ENCODE data around the gene SLC44A3. TPM values are rescaled to one million over a fixed set of nuclear protein-coding genes. Genes with fewer than 3 reads are reported as not detected.

Gene SLC44A3
- total RNA-seq, 2 experiments from 2014 or later = 0.27 to 0.36 TPM

DNA sequence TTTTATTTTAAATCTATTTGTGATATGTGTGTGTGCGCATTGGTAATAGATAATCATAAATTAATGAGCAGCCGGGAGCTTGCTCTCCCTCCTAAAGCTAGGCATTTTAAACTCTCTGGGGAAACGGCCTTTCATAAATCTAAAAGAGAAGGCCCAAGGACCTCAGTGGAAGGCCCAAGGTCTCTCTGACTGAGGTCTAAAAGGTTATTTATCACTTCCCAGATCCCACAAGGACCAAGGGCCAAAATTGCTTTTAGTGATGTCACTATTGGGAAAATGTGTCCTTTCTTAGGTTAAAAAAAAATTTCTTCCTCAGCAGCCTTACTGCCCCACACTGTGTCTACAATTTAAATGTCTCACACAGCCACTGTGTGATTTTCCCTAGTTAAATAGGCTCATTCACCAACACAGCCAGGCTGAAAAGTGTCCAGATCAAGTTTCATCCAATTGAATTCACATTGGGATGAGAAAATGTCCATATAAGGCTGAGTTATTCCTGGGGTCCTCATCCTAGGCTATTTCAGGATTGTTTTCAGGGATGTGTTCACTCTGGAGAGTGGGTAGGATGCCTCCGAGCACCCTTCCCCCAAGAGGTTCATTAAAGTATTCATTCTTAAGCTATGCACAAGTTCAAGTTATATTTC is 46.1 kb downstream of the SLC44A3 start:
- DNase-seq (no peak), ATAC-seq (ENCODE audit: poor library complexity) (no peak)
- no peak for TF ChIP-seq CTCF (IDR thresholded peaks at IDR 0.05)
- POLR2A ChIA-PET = no interaction called here
- Mint-ChIP-seq H3K4me1 (ENCODE audit: low read depth) (no peaks in the 10 kb centered on the region), H3K27ac (no peak overlapping the region), H3K9me3 (no peaks in the 10 kb centered on the region), H3K36me3 (ENCODE audit: low read depth) (no peaks in the 10 kb centered on the region), H3K27me3 (no peaks in the 10 kb centered on the region), H3K4me3 (no peak overlapping the region)
- no peak overlapping the region for H3K27ac ChIP-seq (ENCODE audit: low read depth in 1 of 2, low read length in 2 of 2)
- intact Hi-C loops (cut with DNase I, micrococcal nuclease) = no loop called here
- no peaks in the 10 kb centered on the region for H3K9me3 ChIP-seq (ENCODE audit: control insufficient read depth in 1 of 2, insufficient read depth in 1 of 2, low read length in 2 of 2)
- H3K27me3 ChIP-seq (ENCODE audit: control insufficient read depth in 1 of 2, insufficient read depth in 2 of 2, low read length in 2 of 2) = no peaks in the 10 kb centered on the region
- no peaks in the 10 kb centered on the region for H3K4me1 ChIP-seq (ENCODE audit: insufficient read depth, low read length)
- no peak overlapping the region for H3K4me3 ChIP-seq (ENCODE audit: low read length)
- CTCF ChIA-PET = interaction anchor here (4.3 kb wide), 1 partner anchor 12 kb away, joined by 18 read pairs; no protein-coding TSS in a partner anchor
- H3K36me3 ChIP-seq (ENCODE audit: insufficient read depth, low read length) = no peaks in the 10 kb centered on the region

DNA sequence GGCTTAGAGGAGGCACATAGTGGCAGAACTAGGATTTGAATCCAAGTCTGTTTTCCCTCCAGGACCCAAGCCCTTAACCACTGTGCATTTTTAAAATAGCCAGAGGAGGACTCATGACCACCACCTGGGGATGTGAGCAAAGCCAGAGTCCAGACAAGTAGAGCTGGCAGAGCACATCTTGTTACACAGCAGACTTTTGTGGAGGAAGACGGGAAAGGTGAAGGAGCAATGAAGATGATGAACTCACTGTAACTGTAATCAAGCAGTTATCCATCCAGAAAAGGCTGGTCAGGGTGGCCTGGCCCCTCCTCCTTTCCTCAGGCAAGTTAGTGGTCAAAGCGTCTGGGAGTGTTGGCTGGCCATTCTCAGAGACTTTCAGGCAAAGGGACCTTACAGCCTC is 50.9 kb downstream of the SLC44A3 start:
- Histone ChIP-seq H3K9me3 (ENCODE audit: control insufficient read depth in 1 of 2, insufficient read depth in 1 of 2, low read length in 2 of 2) (no peaks in the 10 kb centered on the region), H3K36me3 (ENCODE audit: insufficient read depth, low read length) (no peaks in the 10 kb centered on the region), H3K4me3 (ENCODE audit: low read length) (no peak overlapping the region), H3K4me1 (ENCODE audit: insufficient read depth, low read length) (no peaks in the 10 kb centered on the region), H3K27ac (ENCODE audit: low read depth in 1 of 2, low read length in 2 of 2) (no peak overlapping the region), H3K27me3 (ENCODE audit: control insufficient read depth in 1 of 2, insufficient read depth in 2 of 2, low read length in 2 of 2) (no peaks in the 10 kb centered on the region)
- DNase-seq (no peak), ATAC-seq (ENCODE audit: poor library complexity) (no peak)
- ChIA-PET POLR2A (no interaction called here), CTCF (no interaction called here)
- intact Hi-C loops (cut with DNase I, micrococcal nuclease) = no loop called here
- no peaks in the 10 kb centered on the region for H3K36me3 Mint-ChIP-seq (ENCODE audit: low read depth)
- H3K9me3 Mint-ChIP-seq = no peaks in the 10 kb centered on the region
- TF ChIP-seq CTCF (IDR thresholded peaks at IDR 0.05) = no peak
- H3K4me1 Mint-ChIP-seq (ENCODE audit: low read depth) = no peaks in the 10 kb centered on the region
- H3K4me3 Mint-ChIP-seq = no peak overlapping the region
- no peak overlapping the region for H3K27ac Mint-ChIP-seq
- peaks cover 18% of the 10 kb centered on the region for H3K27me3 Mint-ChIP-seq

GRCh38 chr1:94872771-94873495 is 52.8 kb downstream of the SLC44A3 start:
- Histone ChIP-seq H3K27ac (ENCODE audit: low read depth in 1 of 2, low read length in 2 of 2) (no peak overlapping the region), H3K4me1 (ENCODE audit: insufficient read depth, low read length) (no peaks in the 10 kb centered on the region), H3K9me3 (ENCODE audit: control insufficient read depth in 1 of 2, insufficient read depth in 1 of 2, low read length in 2 of 2) (no peaks in the 10 kb centered on the region), H3K4me3 (ENCODE audit: low read length) (no peak overlapping the region), H3K36me3 (ENCODE audit: insufficient read depth, low read length) (no peaks in the 10 kb centered on the region), H3K27me3 (ENCODE audit: control insufficient read depth in 1 of 2, insufficient read depth in 2 of 2, low read length in 2 of 2) (peaks cover 0 to 8% of the 10 kb centered on the region in 2 experiments)
- DNase-seq (no peak), ATAC-seq (ENCODE audit: poor library complexity) (no peak)
- POLR2A ChIA-PET = no interaction called here
- Mint-ChIP-seq H3K27me3 (peaks cover 27% of the 10 kb centered on the region), H3K4me3 (no peak overlapping the region), H3K27ac (no peak overlapping the region), H3K4me1 (ENCODE audit: low read depth) (no peaks in the 10 kb centered on the region), H3K9me3 (no peaks in the 10 kb centered on the region), H3K36me3 (ENCODE audit: low read depth) (no peaks in the 10 kb centered on the region)
- TF ChIP-seq CTCF (IDR thresholded peaks at IDR 0.05) = no peak
- CTCF ChIA-PET = interaction anchor here (2.2 kb wide), 1 partner anchor 18 kb away, joined by 7 read pairs; no protein-coding TSS in a partner anchor
- intact Hi-C loops (cut with DNase I, micrococcal nuclease) = no loop called here
